ENCODE measurements around the gene TCEA2.

- TF ChIP-seq POLR2AphosphoS5 (IDR thresholded peaks at IDR 0.05) (no peak), CTCF (IDR thresholded peaks at IDR 0.05) (no peak)
Observed at GRCh38 chr20:64099880-64100565, 37.0 kb downstream of the TCEA2 start.
